Stimulated activated CD4-positive, alpha-beta T cell treated with anti-CD3 and anti-CD28 coated beads, TNF-alpha, amount 100 ng/mL, for 48 hours (primary cell): ENCODE measurements around the gene KLHL29.

ENCODE experiments used
- DNase-seq, 3 donors: peaks; one replicate each; pipeline ENCODE4 v3.0.0-alpha.2; 2020; ENCODE audit warnings: low read depth in 3 of 3

Gene KLHL29

DNA sequence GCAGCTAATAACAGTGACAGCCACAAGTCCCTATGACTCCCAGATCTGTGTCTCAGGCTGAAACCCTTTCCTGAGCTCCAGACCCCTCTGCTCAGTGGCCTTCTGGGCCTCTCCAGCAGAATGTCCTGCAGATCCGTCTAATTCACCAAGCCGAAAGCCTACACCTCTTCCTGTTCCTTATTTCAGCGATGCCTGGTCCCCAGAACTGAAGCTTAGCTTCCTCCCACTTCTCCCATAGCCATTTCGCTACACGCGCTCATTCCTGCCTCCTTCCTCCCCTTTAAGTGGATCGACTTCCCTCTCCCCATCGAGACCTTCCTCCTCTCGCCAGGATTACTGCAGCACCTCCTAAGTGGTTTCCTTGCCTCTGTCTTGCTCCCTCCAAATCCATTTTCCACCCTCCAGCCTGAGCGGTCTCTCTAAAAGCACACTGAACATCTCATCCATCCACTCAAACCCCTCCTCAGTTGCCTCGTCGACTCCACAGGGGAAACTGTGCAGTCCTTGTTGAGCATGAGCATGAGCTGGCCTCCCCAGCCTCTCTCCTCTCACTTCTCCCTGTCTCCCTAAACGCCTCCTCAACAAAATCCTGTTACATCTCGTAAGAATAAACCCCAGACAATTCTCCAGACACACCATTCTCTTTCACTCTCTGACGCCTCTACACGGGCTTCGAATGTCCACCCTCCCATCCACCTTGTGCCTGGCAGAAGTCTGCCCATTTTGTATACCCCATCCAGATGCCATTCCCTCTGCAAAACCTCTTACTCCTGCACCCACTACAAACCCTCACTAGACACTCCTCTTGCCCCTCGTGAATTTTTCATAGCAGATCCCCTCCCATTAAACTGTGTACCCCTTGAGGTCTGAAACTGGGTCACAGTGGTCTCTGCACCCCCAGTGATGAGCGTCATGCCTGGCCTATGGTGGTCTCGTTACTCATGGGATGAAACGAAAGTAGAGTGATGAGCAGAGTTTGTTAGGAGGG is 309.4 kb downstream of the KLHL29 start:
- no peak for DNase-seq

DNA sequence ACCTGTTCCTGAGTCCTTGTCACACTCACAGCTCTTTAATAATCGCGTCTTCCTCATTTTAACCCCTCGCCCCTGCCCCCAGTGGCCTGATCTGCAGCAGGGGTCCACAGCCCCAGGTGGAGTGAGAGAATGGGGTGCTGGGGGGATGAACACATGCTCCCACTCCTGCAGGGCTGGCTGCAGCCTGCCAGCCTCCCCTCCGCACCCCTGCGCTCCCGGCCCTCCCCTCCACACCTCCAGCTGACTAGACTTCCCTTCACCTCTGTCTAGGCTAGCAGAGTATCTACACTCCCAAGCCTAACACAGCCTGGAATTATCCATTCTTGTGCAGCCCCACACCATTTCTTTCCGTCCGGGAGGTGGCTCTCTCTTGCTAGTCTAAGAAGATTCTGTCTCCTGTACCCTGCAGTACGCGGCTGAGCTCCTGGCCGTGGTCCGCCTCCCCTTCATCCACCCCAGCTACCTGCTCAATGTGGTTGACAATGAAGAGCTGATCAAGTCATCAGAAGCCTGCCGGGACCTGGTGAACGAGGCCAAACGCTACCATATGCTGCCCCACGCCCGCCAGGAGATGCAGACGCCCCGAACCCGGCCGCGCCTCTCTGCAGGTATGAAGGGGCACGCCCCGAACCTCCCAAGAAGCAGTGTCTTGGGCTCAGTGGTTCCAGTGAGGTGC is 310.4 kb downstream of the KLHL29 start:
- DNase-seq, result no peak

DNA sequence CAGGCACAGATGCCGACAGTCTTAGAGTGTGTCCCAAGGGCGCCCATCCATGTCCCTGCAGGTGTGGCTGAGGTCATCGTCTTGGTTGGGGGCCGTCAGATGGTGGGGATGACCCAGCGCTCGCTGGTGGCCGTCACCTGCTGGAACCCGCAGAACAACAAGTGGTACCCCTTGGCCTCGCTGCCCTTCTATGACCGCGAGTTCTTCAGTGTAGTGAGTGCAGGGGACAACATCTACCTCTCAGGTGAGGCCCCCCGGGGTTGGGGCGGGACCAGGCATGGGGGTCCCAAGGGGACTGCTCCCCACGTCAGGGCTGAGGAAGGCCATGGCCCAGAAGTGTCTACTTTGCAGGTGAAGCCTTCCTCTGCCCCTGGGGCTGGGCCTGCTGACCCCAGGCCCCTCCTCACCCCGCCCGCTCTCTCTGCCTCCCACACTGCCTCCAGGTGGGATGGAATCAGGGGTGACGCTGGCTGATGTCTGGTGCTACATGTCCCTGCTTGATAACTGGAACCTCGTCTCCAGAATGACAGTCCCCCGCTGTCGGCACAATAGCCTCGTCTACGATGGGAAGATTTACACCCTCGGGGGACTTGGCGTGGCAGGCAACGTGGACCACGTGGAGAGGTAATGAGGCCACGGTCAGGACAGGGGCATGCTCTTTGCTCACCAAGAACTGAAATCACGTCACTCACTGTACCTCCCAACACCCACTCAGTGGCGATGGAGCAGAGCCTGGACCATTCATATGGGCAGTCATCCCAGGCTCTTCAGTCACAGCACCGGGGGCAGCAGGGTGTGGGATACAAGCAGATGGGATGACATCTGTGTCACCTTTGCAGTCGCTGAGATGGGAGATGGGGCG is 311.1 kb downstream of the KLHL29 start:
- no peak for DNase-seq

DNA sequence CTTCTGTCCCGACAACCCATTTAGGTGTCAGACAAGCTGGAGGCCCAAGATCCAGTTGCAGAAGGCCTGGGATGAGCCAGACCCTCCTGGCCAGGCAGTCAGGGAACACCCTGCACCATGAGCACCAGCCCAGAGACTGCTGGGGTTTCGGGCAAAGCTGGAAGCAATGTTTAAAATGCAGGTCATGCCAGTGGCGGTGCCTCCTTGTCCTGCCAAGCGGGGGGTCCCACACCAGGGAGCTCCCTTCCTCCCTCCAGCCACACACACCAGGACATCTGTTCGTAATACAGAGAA is 311.7 kb downstream of the KLHL29 start:
- no peak for DNase-seq

DNA sequence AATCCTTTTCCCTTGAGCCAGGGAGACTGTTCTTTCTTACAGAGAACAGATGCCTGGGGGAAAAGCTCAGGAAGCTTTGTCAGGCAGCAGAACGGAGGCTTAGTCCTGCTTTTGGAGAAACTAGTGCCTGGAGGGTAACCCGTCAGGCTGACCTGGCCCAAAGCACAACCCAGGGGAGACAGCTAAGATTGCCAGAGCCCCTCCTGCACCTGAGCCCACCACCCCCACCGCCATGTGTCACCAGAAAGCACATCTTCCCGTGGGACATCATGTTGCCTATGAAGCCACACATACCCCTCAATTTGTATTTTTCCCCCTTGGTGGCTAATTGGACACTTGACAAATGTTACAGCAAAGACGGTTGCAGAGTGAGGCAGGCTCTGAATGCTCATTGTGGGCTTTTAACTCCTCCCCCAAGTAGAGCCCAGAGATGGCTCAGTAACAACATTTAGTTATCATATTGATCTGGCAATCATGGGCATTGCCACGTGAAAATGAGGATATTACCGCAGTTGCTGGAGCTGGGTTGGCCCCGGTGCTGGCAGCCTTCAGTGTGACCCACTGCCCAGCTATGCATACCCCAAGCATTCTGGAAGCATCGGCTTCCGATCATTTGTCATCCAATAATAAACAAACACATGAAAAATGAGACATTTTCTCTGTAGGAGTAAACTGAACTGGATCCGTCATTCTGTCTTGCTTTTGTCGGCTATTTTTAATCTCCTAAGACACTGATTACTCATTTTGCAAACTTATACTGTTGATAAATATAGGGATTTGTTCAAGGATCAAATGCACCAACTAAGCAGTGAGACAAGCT is 312.5 kb downstream of the KLHL29 start:
- no peak for DNase-seq

DNA sequence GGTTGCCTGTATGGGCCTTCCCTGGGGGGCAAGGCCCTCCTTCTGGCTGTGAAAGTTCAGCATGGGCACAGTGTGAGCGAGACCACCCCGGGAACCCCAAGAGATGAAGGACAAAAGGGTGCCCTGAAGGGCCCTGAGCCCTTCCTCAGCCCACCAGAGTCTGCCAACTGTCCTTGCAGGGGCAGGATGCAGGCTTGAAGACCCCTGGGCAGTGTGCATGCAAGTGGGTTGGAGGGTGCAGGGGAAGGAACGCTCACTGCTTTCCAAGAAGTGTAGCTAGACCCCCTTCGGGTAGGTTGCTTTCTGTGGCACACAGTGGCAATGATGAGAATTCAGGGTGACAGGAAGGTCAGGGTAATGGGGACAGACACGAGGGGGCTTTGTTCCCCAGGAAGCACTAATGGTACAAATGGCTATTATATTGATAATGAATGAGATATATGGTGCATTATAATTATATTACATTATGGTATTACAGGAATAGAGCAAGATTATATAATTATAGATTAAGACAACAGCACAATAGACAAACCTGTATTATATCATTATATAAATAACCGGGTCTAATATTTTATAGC is 313.2 kb downstream of the KLHL29 start:
- DNase-seq, result no peak

DNA sequence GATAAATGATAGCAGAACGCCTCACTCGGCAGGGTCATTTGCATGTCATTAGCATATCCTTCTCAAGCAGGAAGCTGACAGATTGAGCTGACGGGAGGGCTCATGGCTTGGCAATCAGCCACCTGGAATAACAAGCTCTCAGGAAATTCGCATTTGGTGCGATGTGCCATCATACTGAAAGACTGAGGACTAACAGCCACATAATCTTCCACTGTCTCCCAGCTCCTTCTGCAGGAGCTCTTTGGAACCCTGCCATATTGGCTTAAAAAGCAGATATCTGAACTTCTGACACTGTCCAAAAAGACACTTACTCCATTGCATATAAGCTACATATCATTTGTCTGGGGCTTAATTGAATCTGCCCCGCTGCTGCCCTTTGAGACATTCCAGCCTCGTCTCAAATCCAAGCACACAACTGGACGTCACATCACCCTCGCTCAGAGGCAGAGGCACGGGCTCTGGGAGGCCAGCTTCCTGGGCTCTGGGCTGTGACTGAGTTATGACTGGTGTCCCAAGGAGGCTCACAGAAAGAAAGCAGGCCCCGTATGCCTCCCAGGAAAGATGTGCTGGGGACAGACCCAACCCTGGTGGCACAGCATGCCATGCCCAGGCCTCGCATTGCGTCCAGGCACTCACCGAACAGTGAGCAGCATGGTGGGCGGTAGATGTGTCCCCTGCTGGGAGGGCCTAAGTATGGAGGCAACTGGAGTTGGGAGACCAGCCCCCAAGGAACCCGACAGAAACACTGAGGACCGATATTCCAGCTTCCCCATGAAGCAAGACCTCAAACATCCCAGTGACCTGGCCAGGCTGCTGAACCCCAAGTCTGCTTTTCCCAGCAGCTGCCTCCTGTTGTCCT is 314.0 kb downstream of the KLHL29 start:
- no peak for DNase-seq

DNA sequence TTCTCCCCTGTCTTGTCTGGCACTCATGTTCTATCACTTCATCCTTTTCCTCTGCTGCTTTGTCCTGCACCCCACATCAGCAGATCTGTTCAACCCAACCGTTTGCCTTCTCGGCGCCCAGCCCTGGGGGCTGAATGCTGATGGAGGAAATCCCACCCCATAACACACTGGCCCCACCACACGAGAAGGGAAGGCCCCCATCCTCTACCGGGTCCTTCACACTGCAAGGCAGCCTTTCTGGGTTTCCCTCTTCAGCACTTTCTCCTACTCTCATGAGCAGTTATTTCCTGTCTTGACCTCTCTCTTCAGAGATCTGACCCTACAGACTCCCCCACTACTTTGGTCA is 314.6 kb downstream of the KLHL29 start:
- no peak for DNase-seq

DNA sequence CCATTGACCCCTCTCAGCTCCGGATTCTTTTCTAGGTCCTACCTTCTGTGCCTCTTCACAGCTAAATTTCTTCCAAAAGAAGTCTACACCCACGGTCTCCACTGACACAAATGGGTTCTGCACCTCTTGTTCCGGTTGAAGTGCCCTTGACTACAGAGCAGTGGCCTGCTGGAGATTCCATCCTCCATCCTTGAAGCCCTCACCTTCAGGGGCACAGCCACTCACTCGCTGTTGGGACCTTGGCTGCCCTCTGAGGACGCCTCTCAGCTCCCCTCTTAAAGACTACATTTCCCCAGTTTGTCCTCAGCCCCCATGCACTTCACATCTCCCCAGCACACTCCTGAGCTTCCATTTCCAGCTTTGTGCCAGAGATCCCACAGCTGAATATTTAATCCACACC is 315.6 kb downstream of the KLHL29 start:
- DNase-seq, result no peak

DNA sequence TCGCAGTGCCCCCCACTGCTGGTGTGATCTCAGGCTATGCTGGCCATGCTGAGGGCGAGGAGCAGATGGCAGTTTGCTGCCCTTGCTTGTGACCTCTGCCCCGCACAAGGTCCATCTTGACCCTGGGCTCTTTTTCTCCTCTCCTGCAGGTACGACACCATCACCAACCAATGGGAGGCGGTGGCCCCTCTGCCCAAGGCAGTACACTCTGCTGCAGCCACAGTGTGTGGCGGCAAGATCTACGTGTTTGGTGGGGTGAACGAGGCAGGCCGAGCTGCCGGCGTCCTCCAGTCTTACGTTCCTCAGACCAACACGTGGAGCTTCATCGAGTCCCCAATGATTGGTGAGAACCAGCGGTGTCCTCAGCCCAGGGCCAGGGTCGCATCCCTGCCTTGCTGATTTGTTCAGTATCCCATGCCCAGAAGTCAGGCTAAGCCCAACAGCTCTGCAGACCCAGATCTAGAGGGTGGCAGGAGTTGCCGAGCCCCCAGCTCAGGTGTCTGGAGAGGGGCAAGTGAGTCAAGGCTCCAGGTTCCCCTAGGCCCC is 318.1 kb downstream of the KLHL29 start:
- no peak for DNase-seq

DNA sequence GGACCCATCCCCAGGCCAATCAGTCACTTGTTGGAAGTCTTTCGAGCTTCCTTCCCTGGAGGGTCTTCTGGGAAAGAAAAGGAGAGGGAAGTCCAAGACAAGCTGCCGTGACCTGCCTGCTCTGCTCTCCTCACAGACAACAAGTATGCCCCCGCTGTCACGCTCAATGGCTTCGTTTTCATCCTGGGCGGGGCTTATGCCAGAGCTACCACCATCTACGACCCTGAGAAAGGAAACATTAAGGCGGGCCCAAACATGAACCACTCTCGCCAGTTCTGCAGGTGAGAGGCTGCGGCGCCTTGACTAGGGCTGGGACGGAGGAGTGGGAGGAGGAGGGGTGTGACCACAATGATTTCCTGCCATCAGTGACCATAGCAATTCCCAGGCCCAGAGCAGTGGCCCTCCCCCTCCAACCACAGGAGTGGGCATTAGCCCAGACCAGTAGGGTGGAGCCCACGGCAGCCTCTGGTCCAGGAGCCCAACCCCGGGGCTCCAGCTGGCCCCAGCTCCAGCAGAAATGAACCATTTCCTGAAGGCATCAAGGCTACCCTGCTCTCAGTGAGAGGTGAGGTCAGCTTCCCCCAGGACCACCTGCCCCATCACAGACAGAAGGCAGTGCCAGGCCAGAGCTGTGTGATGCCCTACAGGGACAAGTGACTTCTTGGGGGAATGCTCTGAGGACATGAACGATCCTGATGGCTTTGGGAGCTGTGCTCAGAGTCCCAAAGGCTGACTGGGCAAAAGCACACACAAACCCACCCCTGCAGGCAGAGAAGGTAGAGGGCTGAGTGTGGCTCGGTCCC is 318.8 kb downstream of the KLHL29 start:
- DNase-seq, result no peak

DNA sequence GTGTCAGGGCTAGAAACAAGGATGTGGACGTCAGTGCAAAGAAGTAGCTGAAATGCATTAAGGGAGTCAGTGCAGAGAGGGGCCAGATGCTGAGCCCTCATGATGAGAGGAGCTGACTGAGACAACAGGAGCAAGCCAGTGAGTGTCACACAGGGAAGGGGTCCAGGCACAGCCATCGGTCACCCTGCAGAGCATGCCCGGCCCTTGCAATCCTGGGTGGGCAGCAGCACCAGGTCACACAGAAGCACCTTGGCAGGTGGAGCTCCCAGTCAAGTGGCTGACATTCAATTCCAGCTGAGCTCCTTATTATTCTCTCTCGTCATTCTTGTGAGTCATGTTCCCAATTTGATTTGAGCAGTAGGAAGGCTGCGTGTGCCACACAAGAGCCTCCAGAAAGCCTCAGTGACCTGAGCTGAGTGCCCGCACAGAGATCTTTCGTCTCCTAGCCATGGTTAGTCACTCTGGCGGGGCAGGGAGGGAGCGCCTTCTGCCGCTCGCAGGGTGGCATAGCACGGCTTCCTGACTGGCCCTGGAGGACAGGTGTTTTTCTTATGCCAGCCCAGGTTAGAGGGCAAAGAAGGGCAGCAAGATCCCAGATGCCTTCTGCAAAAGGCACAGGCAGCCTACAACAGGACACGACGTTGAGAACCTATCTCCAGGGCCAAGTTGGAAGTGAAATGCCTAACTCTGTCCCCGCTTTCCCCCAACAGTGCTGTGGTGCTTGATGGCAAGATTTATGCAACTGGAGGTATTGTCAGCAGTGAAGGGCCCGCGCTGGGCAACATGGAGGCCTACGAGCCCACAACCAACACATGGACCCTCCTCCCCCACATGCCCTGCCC is 321.0 kb downstream of the KLHL29 start:
- DNase-seq, result no peak

DNA sequence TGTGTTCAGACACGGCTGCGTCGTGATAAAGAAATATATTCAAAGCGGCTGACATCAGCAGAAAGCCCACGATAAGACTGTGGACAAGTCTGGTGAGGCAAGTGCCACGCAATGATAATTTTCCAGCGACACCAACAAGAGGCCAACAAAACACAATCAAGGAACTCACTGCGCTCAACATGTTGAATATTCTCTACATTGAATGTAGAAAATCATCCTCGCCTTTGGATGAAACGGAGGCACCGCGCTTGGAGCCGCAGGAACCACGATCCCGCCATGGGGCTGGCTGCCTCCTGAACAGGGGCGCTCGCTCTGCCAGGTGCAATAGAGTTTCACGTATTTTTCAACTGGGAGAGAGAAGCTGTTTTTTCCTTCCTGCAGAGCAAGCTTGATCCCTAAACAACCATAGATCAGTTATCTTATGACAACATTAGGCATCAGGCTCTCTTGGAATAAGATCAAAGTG is 321.7 kb downstream of the KLHL29 start:
- no peak for DNase-seq

DNA sequence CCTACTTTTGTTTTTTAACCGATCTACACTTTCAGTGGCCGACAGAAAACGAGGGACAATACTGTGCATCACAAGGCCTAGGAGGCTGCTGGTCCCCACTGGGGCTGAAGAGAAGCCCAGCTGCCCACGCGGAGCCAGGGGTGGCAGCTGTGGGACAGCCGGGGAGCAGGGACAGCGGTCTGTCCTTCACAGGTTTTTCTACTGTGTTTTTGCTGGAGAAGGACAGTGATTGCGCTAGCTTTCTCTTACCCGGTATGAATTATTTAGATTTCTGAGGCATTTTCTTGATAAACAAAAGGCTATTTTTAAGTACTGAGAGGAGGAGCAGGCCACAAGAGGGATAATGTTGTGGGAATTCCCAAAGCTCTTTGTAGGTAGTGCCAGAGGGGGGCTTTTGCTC is 322.1 kb downstream of the KLHL29 start:
- DNase-seq, result no peak

DNA sequence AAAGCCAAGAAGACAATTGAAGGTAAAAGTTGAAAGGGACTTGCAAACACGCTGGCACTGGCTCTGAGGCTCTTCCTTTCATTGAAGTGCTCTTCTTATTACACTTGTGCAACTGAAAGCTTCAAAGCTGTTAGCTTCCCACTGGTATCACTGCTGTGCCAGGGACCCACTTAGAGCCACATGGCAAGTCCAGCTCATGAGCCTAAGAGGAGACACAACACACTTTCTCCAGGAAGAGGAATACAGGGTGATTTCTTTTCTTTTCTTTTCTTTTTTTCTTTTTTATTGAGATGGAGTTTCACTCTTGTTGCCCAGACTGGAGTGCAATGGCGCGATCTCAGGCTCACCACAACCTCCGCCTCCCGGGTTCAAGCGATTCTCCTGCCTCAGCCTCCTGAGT is 323.8 kb downstream of the KLHL29 start:
- no peak for DNase-seq

DNA sequence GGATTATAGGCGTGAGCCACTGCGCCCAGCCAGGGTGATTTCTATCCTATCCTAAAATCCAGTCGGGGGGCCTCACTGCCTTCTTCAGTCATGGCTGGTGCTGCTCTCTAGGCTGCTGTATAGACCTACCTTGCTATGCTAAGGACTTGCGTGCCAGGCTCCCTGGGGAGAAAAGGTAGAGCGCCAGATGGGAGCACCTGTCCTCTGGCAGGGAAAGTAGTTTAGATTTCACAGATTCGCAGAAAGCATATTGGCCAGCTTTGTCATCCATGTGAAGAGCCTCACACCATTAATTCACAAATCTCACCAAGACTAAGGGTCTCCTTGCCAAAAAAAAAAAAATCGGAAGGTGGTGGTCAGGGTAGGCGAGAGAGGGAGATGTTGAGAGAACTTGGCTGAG is 324.3 kb downstream of the KLHL29 start:
- no peak for DNase-seq

DNA sequence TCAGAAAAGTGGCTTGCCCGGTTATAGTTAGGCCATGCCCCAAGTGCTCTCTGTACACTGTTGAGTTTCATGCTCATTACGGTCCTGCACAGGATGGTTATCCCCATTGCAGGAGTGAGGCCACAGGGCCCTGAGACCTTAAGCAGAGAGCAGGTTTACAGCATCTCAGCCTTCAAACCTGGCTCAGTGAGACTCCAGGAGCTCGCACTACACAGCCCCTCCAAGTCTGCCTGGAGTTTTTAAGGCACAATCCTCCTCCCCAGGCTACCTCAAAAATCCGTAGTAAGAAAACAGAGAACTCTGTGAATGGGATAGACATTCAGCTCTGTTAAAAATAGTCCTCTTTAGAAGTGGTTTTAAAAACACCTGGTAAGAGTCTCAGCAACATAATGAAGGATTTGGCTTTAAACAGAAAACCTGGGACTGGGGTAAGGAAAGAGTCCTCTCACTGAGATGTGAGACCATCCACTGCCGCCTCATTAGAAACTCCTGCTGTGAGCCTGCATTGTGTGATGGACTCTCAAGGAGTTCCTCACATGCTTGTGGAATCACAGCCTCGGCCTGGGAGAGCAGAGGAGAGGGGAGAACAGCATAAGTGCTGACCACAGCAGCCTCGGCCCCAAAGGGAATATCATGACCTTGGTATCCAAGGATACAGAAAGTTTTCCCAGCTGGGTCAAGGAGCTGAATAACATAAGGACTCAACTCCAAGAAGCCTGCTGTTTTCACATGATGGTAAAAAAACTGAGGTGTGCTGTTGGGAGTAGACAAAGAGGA is 327.2 kb downstream of the KLHL29 start:
- no peak for DNase-seq
